Measurements from ENCODE around the gene C3orf38.
"Not testable (repeated sequence)": the region's sequence is repeated elsewhere in the genome, so short reads cannot be mapped to it uniquely, and the experiment has no call there.

Gene C3orf38

GRCh38 chr3:88151358-88151757 lies 1.6 kb downstream of the C3orf38 start:
- H3K4me3 ChIP-seq (ENCODE audit: low read depth, low read length): peak overlapping the region; percentile 92

- H3K4me3 ChIP-seq (ENCODE audit: low read depth, low read length): no peak overlapping the region
Observed at GRCh38 chr3:88152841-88153240, 3.1 kb downstream of the C3orf38 start.

GRCh38 chr3:88166419-88166971 lies 16.7 kb downstream of the C3orf38 start:
- no peak overlapping the region for H3K4me3 ChIP-seq (ENCODE audit: low read depth, low read length)

- H3K4me3 ChIP-seq (ENCODE audit: low read depth, low read length): no peak overlapping the region
Observed at GRCh38 chr3:88167173-88167572, 17.4 kb downstream of the C3orf38 start.

GRCh38 chr3:88167704-88168103 lies 17.9 kb downstream of the C3orf38 start:
- no peak overlapping the region for H3K4me3 ChIP-seq (ENCODE audit: low read depth, low read length)

GRCh38 chr3:88168171-88168570 lies 18.4 kb downstream of the C3orf38 start:
- H3K4me3 ChIP-seq (ENCODE audit: low read depth, low read length): no peak overlapping the region

- no peak overlapping the region for H3K4me3 ChIP-seq (ENCODE audit: low read depth, low read length)
Observed at GRCh38 chr3:88180398-88180999, 30.7 kb downstream of the C3orf38 start.

- not testable (repeated sequence) for H3K4me3 ChIP-seq (ENCODE audit: low read depth, low read length)
Observed at GRCh38 chr3:88182165-88182918, 32.6 kb downstream of the C3orf38 start.

GRCh38 chr3:88188436-88188835 lies 38.7 kb downstream of the C3orf38 start:
- H3K4me3 ChIP-seq (ENCODE audit: low read depth, low read length): no peak overlapping the region

GRCh38 chr3:88189361-88189810 lies 39.6 kb downstream of the C3orf38 start:
- no peak overlapping the region for H3K4me3 ChIP-seq (ENCODE audit: low read depth, low read length)

- H3K4me3 ChIP-seq (ENCODE audit: low read depth, low read length): no peak overlapping the region
Observed at GRCh38 chr3:88191872-88192409, 42.2 kb downstream of the C3orf38 start.

GRCh38 chr3:88192631-88193030 lies 42.9 kb downstream of the C3orf38 start:
- no peak overlapping the region for H3K4me3 ChIP-seq (ENCODE audit: low read depth, low read length)

- no peak overlapping the region for H3K4me3 ChIP-seq (ENCODE audit: low read depth, low read length)
Observed at GRCh38 chr3:88195951-88196434, 46.2 kb downstream of the C3orf38 start.

- no peak overlapping the region for H3K4me3 ChIP-seq (ENCODE audit: low read depth, low read length)
Observed at GRCh38 chr3:88198121-88198520, 48.4 kb downstream of the C3orf38 start.

GRCh38 chr3:88203642-88204055 lies 53.9 kb downstream of the C3orf38 start:
- H3K4me3 ChIP-seq (ENCODE audit: low read depth, low read length): no peak overlapping the region

All from iPS-11a (cell line).